ENCODE data around the gene ZFP42. TPM values are rescaled to one million over a fixed set of nuclear protein-coding genes. Genes with fewer than 3 reads are reported as not detected.
"Not testable (repeated sequence)": the region's sequence is repeated elsewhere in the genome, so short reads cannot be mapped to it uniquely, and the experiment has no call there.

ZFP42 gene
- total RNA-seq, 2 donors from 2014 or later: 0.26 TPM; not detected in 1

DNA sequence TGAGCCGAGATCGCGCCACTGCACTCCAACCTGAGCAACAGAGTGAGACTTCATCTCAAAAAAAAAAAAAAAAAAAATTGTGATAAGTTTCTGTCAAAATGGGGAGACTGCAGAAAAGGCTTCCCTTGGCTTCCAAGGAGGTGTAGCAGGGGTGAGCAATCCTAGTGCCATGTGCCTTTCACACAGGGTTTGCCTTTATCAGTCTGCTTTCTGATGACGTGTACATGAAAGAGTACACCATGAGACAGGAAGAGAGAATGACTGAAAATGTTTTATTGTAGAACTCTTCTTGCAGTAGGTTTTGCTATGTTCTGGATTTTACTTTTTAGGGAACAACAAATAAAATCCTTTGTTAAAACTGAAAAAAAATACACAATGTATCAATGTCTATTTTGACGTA is 23.4 kb upstream of the ZFP42 start:
- DNase-seq (ENCODE audit: low spot score): no peak
- TF ChIP-seq, protein P1, sequence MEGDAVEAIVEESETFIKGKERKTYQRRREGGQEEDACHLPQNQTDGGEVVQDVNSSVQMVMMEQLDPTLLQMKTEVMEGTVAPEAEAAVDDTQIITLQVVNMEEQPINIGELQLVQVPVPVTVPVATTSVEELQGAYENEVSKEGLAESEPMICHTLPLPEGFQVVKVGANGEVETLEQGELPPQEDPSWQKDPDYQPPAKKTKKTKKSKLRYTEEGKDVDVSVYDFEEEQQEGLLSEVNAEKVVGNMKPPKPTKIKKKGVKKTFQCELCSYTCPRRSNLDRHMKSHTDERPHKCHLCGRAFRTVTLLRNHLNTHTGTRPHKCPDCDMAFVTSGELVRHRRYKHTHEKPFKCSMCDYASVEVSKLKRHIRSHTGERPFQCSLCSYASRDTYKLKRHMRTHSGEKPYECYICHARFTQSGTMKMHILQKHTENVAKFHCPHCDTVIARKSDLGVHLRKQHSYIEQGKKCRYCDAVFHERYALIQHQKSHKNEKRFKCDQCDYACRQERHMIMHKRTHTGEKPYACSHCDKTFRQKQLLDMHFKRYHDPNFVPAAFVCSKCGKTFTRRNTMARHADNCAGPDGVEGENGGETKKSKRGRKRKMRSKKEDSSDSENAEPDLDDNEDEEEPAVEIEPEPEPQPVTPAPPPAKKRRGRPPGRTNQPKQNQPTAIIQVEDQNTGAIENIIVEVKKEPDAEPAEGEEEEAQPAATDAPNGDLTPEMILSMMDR (IDR thresholded peaks at IDR 0.05): no peak
- Histone ChIP-seq H3K4me1 (no peaks in the 10 kb centered on the region), H3K9me3 (no peaks in the 10 kb centered on the region), H3K27ac (no peak overlapping the region), H3K4me3 (no peak overlapping the region), H3K27me3 (no peaks in the 10 kb centered on the region), H3K36me3 (no peaks in the 10 kb centered on the region)

DNA sequence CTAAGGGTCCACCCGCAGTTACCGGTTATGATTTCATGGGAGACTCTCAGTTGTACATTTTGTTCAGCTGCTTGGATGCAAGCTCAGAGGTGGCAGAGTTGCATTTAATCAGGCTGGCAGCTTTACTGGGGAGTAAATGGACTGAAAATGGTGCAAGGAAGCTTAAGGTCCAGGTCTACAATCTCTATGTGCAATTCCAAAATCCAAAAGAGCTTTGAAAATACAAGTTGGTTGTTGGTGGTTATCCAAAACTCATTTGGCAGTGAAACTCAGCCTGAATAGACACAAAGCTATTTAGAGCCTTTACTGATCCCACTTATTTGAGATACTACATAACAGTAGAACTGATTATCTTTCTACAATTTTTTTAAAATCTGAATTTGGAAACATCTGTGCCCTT is 11.8 kb upstream of the ZFP42 start:
- no peak overlapping the region for H3K4me3 ChIP-seq
- no peak overlapping the region for H3K27ac ChIP-seq
- no peaks in the 10 kb centered on the region for H3K9me3 ChIP-seq
- H3K4me1 ChIP-seq: no peaks in the 10 kb centered on the region
- H3K27me3 ChIP-seq: no peaks in the 10 kb centered on the region
- TF ChIP-seq, protein P1 (IDR thresholded peaks at IDR 0.05): no peak
- DNase-seq (ENCODE audit: low spot score): no peak
- H3K36me3 ChIP-seq: no peaks in the 10 kb centered on the region

DNA sequence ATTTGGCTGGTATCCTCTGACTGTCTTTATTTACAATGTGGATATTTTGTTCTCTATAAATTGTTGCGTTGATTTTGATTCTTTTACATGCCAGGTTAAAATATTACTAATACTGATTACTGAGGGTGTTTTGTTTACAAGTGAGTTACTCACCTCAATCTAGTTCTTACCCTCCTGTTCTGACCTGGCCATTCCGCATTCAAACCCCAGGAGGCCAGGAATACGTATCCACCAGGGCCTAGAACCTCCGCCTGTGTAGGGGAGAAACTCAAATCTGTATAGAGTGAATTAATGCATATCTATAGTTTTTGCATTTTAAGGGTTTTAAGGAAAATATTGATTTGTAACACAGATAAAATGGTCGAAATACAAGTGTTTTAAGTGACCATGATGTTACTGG is 2.6 kb upstream of the ZFP42 start:
- H3K27ac ChIP-seq: no peak overlapping the region
- no peak for DNase-seq (ENCODE audit: low spot score)
- H3K9me3 ChIP-seq: peaks cover 0 to 4% of the 10 kb centered on the region in 2 donors
- no peaks in the 10 kb centered on the region for H3K4me1 ChIP-seq
- TF ChIP-seq, protein P1 (IDR thresholded peaks at IDR 0.05): no peak
- H3K27me3 ChIP-seq: no peaks in the 10 kb centered on the region
- H3K36me3 ChIP-seq: no peaks in the 10 kb centered on the region
- no peak overlapping the region for H3K4me3 ChIP-seq

DNA sequence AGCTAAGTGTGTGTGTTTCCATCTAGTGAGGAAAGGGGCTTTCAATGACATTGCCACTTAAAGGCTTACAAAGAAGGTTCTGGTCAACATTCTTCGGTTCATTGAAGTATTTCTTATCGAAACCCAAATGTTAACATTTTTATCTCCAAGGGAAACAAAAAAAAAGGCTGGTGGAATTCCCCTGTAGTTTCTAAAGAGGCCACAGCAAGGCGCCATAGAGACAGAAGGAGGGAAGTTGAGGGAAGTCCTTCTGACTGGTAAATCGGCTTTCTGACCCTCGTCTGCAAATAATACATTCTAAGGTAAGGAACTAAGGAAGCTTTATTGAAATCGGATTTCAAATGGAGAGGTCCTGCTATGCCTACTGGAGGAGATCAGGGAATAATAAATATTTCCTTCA is 1.7 kb upstream of the ZFP42 start:
- H3K27me3 ChIP-seq: no peaks in the 10 kb centered on the region

DNA sequence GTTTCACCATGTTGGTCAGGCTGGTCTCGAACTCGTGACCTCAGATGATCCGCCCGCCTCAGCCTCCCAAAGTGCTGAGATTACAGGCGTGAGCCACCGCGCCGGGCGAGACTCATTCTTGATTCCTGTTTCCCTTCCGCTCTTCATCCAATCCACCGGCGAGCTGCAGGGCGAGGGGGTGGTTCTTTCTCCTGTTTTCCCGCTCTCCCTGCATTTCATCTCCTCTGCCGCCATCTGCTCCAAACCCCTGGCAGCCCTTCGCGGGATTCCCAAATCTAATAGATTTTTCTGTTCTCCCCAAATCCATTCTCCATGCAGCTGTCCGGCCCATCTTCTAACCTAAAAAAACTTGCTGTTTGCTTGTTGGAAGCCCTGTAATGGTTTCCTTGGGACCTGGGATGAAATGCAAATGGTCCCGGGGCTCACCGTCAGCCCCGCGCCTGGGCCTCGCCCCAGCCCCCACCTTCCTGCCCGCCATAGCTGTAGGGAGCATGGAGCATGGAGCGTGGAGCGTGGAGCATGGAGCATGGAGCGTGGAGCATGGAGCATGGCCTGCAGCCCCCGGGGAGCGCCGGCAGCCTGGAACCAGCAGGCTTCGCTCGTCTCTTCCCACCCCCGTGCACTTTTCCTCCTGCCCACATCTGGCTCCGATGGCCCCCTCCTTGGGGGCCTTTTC is 1.1 kb downstream of the ZFP42 start:
- Histone ChIP-seq H3K9me3 (peaks cover 0 to 4% of the 10 kb centered on the region in 2 donors), H3K4me3 (no peak overlapping the region), H3K36me3 (no peaks in the 10 kb centered on the region), H3K27ac (no peak overlapping the region), H3K4me1 (no peaks in the 10 kb centered on the region), H3K27me3 (no peaks in the 10 kb centered on the region)
- no peak for DNase-seq (ENCODE audit: low spot score)
- TF ChIP-seq, protein P1 (IDR thresholded peaks at IDR 0.05): no peak

More for the DNA sequence above, 1.7 kb upstream of the ZFP42 start:
- no peak for DNase-seq (ENCODE audit: low spot score)
- H3K27ac ChIP-seq: no peak overlapping the region
- H3K9me3 ChIP-seq: peaks cover 0 to 4% of the 10 kb centered on the region in 2 donors
- H3K4me3 ChIP-seq: no peak overlapping the region
- H3K4me1 ChIP-seq: no peaks in the 10 kb centered on the region
- TF ChIP-seq, protein P1 (IDR thresholded peaks at IDR 0.05): no peak
- no peaks in the 10 kb centered on the region for H3K36me3 ChIP-seq

DNA sequence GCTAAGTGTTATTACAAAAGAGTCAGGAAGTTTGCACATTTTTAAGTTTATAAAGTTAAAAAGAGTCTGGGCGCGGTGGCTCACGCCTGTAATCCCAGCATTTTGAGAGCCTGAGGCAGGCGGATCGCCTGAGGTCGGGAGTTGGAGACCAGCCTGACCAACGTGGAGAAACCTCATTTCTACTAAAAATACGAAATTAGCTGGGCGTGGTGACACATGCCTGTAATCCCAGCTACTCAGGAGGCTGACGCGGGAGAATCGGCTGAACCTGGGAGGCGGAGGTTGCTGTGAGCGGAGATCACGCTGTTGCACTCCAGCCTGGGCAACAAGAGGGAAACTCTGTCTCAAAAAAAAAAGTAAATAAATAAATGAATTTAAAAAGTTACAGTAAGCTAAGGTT is 2.4 kb downstream of the ZFP42 start:
- not testable (repeated sequence) for H3K27me3 ChIP-seq; H3K27ac ChIP-seq; DNase-seq (ENCODE audit: low spot score); H3K36me3 ChIP-seq; H3K4me3 ChIP-seq; H3K4me1 ChIP-seq; H3K9me3 ChIP-seq
